Body of pancreas (tissue), 4 donors: Measurements from ENCODE around the gene KRTAP4-8. TPM values are rescaled to one million over a fixed set of nuclear protein-coding genes. Genes with fewer than 3 reads are reported as not detected.
"Not testable (repeated sequence)": the region's sequence is repeated elsewhere in the genome, so short reads cannot be mapped to it uniquely, and the experiment has no call there.

Source experiments
- ATAC-seq: fragments of 150-250 bp; one replicate; pipeline ENCODE4 v1.9.1; 2016
- DNase-seq, 4 donors: peaks; one replicate each; pipeline ENCODE4 v3.0.0-alpha.2; 2019
- H3K27ac ChIP-seq, 4 donors: fragments of 200-600 bp; sonication (generic); 1 replicate in 3 of 4; 2 replicates in 1 of 4; pipeline versions ENCODE4 v1.5.1 to v1.6.1; 2016 to 2019; ENCODE audit warnings: mild to moderate bottlenecking in 1 of 4, mixed read lengths in 1 of 4, moderate library complexity in 1 of 4
- H3K27me3 ChIP-seq, 2 donors: fragments of 200-600 bp; sonication (generic); one replicate each; pipeline ENCODE4 v1.6.0; 2016; ENCODE audit warnings: mild to moderate bottlenecking in 1 of 2
- H3K36me3 ChIP-seq, 2 donors: fragments of 200-600 bp; sonication (generic); replicated peaks in 1 of 2; 2 replicates each; pipeline ENCODE4 v1.5.1; 2016; ENCODE audit warnings: low read depth in 2 of 2; ENCODE audit not compliant: insufficient read depth in 1 of 2
- H3K4me1 ChIP-seq: fragments of 200-600 bp; sonication (generic); one replicate; pipeline ENCODE4 v1.6.0; 2016
- H3K4me3 ChIP-seq, 2 donors: fragments of 200-600 bp; sonication (generic); 1 replicate in 1 of 2; 2 replicates in 1 of 2; pipeline ENCODE4 v1.5.1; 2016 to 2019
- H3K9me3 ChIP-seq, 3 donors: fragments of 200-600 bp; sonication (generic); 1 replicate in 2 of 3; 2 replicates in 1 of 3; pipeline ENCODE4 v1.5.1; 2016
- CTCF ChIP-seq, 7 experiments: fragments of 450-650 bp in 4 of 7; fragments of 200-600 bp in 3 of 7; sonication (generic) in 3 of 7; IDR thresholded peaks; one replicate each; pipeline ENCODE4 v1.5.1; 2016 to 2019; ENCODE audit warnings: antibody characterized with exemption in 7 of 7
- POLR2A ChIP-seq, 3 donors: fragments of 450-650 bp; IDR thresholded peaks; one replicate each; pipeline ENCODE4 v1.6.1; 2016; ENCODE audit warnings: antibody characterized with exemption in 3 of 3, mild to moderate bottlenecking in 2 of 3
- WGBS, 2 donors: methylation state at CpG; one replicate each; pipeline ENCODE4 v1.1.5; 2017; 5-methylcytosine and 5-hydroxymethylcytosine counted together
- intact Hi-C: fragments of 100-400 bp; cut with DNase I; formaldehyde crosslinking; loops from one replicate; pipeline ENCODE4 v1.15.1; 2023
- total RNA-seq, 2 donors: library from RNA; depleted of rRNA; stranded (reverse); fragments of >200 nt; gene quantifications; one replicate each; pipeline ENCODE4 v1.1.0, GENCODE V29; 2016

The KRTAP4-8 gene
- total RNA-seq, 2 donors from 2014 or later: not detected

DNA sequence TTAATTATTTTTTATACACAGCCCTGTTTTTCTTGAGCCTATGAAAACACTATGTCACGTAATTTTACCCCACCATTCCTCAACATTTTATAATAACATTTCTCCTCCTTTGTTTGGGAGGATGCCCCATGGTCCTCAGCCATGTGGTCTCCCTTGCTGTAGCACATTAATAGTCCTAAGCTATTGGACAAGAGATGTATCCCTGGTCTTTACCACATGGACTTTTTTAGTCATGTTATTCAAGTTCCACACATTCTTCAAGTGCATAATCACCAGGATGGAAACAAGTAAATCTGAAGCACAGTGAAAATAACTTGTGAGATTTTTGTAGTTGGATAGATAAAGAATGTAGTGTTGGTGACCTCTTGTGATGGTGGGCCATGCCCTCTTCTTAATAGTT, 36.0 kb downstream of the KRTAP4-8 start:
- DNase-seq: no peak
- 54 to 65% methylated on average over 1 of the region's 1 CpG for WGBS, 2 donors
- Histone ChIP-seq H3K4me3 (no peak overlapping the region), H3K9me3 (peaks cover 0 to 3% (median 0%) of the 10 kb centered on the region in 3 donors), H3K27me3 (no peaks in the 10 kb centered on the region), H3K4me1 (no peaks in the 10 kb centered on the region), H3K36me3 (no peaks in the 10 kb centered on the region), H3K27ac (no peak overlapping the region)
- ATAC-seq: no peak
- no peak for TF ChIP-seq CTCF (IDR thresholded peaks at IDR 0.05)
- no peak for TF ChIP-seq POLR2A (IDR thresholded peaks at IDR 0.05)
- intact Hi-C loops: no loop called here

DNA sequence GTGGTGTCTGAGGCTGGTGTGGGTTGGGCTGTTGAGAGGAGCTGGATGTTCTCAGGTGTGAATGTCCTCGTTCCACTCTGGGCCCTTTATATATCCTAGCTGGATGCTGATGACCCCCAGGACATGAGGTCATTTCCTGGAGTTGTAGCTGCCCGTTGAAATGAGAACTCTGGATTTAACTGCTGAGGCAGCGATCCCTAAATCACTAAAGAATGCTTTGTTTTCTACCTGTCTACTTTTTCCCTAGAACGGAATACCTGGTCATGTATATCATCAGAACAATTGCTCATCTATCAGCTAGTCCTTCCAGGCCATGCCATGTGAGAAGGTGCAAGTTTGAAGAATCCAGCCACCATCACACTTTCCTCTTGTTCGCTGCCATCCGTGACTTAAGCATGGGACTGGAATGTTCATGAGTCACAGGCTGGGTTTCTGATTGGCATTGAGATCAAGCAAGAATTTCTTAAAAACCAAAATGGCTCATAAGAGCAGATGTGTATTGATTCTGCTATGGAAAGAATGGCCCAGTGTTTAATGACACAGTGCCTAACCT, 37.8 kb downstream of the KRTAP4-8 start, which contains the start of gene KRTAP2-3:
TSS of gene KRTAP2-3 (minus strand) at position 63 of the 553 bp plus-strand sequence. CDS start 64 bp downstream, outside the sequence.
- H3K4me1 ChIP-seq: no peaks in the 10 kb centered on the region
- no peaks in the 10 kb centered on the region for H3K27me3 ChIP-seq
- DNase-seq: no peak
- no peak within 1 kb of the TSS for H3K27ac ChIP-seq
- no peak for ATAC-seq
- H3K4me3 ChIP-seq: no peak within 1 kb of the TSS
- no peaks in the 10 kb centered on the region for H3K36me3 ChIP-seq
- WGBS, 2 donors: 45 to 53% methylated on average over 6 of the region's 6 CpGs
- TF ChIP-seq POLR2A (IDR thresholded peaks at IDR 0.05) (no peak), CTCF (IDR thresholded peaks at IDR 0.05) (no peak)
- intact Hi-C loops: no loop called here
- H3K9me3 ChIP-seq: peaks cover 0 to 3% (median 0%) of the 10 kb centered on the region in 3 donors

- H3K4me3 ChIP-seq, intact Hi-C loops, H3K9me3 ChIP-seq, ATAC-seq, H3K27me3 ChIP-seq, H3K27ac ChIP-seq, DNase-seq, H3K36me3 ChIP-seq, H3K4me1 ChIP-seq: not testable (repeated sequence)
- 18 to 20% methylated on average over 5 to 9 of the region's 31 CpGs for WGBS, 2 donors
Measured at GRCh38 chr17:41059276-41060051, 38.5 kb downstream of the KRTAP4-8 start.

DNA sequence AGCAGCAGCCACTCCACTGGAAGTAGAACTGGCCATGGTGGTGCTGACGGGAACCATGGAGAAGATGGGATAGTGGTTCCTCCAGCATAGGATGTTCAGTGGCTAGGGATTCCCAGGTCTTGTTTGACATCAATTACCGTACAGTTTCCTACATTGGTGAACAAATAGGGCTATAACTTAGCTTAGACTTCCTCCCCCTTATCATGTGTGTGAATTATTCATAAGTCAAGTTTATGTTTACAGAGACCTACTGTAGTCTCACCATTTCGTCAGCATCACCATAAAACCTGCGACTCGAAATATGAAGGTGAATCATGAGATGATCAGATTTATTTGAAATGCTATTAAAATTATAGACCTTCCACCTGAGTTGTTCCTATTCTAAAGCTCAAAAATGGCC, 39.2 kb downstream of the KRTAP4-8 start:
- H3K9me3 ChIP-seq: peaks cover 0 to 3% (median 0%) of the 10 kb centered on the region in 3 donors
- no peaks in the 10 kb centered on the region for H3K36me3 ChIP-seq
- no peaks in the 10 kb centered on the region for H3K27me3 ChIP-seq
- no peak for DNase-seq
- H3K27ac ChIP-seq: no peak overlapping the region
- intact Hi-C loops: no loop called here
- H3K4me3 ChIP-seq: no peak overlapping the region
- no peaks in the 10 kb centered on the region for H3K4me1 ChIP-seq
- TF ChIP-seq POLR2A (IDR thresholded peaks at IDR 0.05) (no peak), CTCF (IDR thresholded peaks at IDR 0.05) (no peak)
- 81 to 88% methylated on average over 5 of the region's 5 CpGs for WGBS, 2 donors
- no peak for ATAC-seq

DNA sequence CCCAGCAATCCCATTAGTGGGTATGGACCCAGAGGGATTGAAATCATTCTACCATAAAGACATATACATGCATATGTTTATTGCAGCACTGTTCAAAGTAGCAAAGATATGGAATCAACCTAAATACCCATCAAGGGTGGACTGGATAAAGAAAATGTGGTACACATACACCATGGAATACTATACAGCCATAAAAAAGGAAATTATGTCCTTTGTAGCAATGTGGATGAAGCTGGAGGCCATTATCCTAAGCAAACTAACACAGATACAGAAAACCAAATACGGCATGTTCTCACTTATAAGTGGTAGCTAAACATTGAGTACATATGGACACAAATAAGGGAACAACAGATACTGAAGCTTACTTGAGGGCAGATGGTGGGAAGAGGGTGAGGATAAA, 40.4 kb downstream of the KRTAP4-8 start:
- no peaks in the 10 kb centered on the region for H3K36me3 ChIP-seq
- WGBS, 2 donors: 85 to 95% methylated on average over 1 of the region's 1 CpG
- DNase-seq (no peak), ATAC-seq (no peak)
- no peak overlapping the region for H3K27ac ChIP-seq
- TF ChIP-seq CTCF (IDR thresholded peaks at IDR 0.05) (no peak), POLR2A (IDR thresholded peaks at IDR 0.05) (no peak)
- H3K4me1 ChIP-seq: no peaks in the 10 kb centered on the region
- no peaks in the 10 kb centered on the region for H3K27me3 ChIP-seq
- H3K9me3 ChIP-seq: peaks cover 0 to 3% (median 0%) of the 10 kb centered on the region in 3 donors
- H3K4me3 ChIP-seq: no peak overlapping the region
- intact Hi-C loops: no loop called here

- H3K9me3 ChIP-seq, H3K4me3 ChIP-seq, H3K4me1 ChIP-seq, H3K27me3 ChIP-seq, DNase-seq, H3K27ac ChIP-seq, intact Hi-C loops, H3K36me3 ChIP-seq, ATAC-seq: not testable (repeated sequence)
- WGBS, 2 donors: 31 to 55% methylated on average over 1 of the region's 6 CpGs
Measured at GRCh38 chr17:41055130-41055529, 42.8 kb downstream of the KRTAP4-8 start, which contains the start of gene KRTAP2-2. Gene KRTAP2-2 (minus strand): TSS chr17:41055230. CDS start chr17:41055211, 19 bp downstream.

DNA sequence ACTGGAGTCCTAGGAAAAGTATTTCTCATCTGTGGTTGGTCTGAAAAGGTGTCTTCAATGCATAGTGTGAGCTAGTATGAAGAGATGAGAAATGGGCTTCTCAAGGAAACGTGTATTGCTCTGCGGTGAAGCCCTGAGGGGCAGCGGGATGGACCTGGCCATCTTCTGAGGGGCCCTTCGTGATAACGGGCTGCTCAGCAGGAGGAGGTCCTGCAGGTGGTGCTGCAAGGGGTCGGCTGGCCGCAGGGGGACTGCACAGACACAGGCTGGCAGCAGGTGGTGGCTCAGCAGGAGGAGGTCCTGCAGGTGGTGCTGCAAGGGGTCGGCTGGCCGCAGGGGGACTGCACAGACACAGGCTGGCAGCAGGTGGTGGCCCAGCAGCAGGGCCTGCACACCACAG, 43.4 kb downstream of the KRTAP4-8 start:
- ATAC-seq, H3K36me3 ChIP-seq, H3K4me1 ChIP-seq, DNase-seq, H3K4me3 ChIP-seq, H3K9me3 ChIP-seq, intact Hi-C loops, H3K27ac ChIP-seq, H3K27me3 ChIP-seq: not testable (repeated sequence)
- WGBS, 2 donors: 66 to 73% methylated on average over 7 of the region's 9 CpGs
